Peyer's patch (tissue), 4 donors: Measurements from ENCODE around the gene RBM20.

Source experiments
- POLR2A ChIP-seq, 2 donors: fragments of 450-650 bp; IDR thresholded peaks; one replicate each; pipeline ENCODE4 v1.5.1; 2017; ENCODE audit warnings: antibody characterized with exemption in 2 of 2, mild to moderate bottlenecking in 2 of 2, moderate library complexity in 2 of 2
- TF ChIP-seq, protein P1 (sequence below), 6 experiments: fragments of 450-650 bp in 4 of 6; fragments of 200-600 bp in 2 of 6; sonication (generic) in 1 of 6; IDR thresholded peaks; one replicate each; pipeline ENCODE4 v1.5.1; 2017 to 2019; ENCODE audit warnings: antibody characterized with exemption in 6 of 6, mild to moderate bottlenecking in 3 of 6, moderate library complexity in 1 of 6

DNA sequence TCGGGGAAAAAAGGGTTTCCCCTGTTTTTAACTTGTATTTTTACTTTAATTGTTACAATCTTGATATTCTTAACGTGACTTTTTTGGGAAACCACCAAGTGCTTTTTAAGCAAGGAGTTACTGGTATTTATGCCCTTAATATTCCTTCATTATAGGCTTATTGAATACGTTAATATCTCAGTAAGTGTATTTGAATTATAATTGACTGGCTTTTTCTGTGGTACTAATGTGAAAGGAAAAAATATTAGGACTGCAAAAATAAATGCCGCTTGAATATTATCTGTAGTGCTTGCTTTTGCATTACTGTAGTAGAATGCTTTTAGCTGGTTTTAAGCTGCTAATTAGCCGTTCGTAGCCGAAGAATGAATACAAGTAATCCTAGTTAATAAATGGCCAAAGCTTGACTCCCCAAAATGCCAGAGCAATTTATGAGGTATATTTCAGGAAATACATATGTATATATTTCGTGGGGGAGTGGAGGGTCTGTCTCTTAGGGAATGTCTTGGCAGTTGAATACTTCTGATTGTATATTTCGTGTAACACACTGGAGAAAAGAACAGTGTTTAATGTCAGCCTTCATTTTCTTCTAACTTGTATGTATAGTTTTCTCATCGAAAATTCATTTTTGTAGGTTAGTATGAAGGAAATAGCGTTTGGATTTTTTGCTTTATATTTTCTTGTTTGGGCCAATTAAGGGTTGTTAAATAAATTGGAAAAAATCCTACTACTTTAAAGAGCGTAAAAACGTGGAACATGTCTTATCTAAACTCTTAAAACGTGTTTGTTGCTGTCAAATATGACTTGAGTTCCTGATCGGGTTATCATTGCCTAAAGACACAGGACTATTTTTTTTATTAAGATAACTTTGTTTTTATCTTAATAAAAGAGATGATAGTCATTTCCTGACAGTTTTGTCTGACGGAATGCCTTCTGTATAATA lies 229.1 kb downstream of the RBM20 start:
- TF ChIP-seq, protein P1, sequence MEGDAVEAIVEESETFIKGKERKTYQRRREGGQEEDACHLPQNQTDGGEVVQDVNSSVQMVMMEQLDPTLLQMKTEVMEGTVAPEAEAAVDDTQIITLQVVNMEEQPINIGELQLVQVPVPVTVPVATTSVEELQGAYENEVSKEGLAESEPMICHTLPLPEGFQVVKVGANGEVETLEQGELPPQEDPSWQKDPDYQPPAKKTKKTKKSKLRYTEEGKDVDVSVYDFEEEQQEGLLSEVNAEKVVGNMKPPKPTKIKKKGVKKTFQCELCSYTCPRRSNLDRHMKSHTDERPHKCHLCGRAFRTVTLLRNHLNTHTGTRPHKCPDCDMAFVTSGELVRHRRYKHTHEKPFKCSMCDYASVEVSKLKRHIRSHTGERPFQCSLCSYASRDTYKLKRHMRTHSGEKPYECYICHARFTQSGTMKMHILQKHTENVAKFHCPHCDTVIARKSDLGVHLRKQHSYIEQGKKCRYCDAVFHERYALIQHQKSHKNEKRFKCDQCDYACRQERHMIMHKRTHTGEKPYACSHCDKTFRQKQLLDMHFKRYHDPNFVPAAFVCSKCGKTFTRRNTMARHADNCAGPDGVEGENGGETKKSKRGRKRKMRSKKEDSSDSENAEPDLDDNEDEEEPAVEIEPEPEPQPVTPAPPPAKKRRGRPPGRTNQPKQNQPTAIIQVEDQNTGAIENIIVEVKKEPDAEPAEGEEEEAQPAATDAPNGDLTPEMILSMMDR (IDR thresholded peaks at IDR 0.05), result no peak
- peak; percentile 14 to 34 for TF ChIP-seq POLR2A (IDR thresholded peaks at IDR 0.05)
